ENCODE measurements around the gene RBM20. TPM values are rescaled to one million over a fixed set of nuclear protein-coding genes. Genes with fewer than 3 reads are reported as not detected.

Gene RBM20
- total RNA-seq, 4 donors from 2014 or later, result 0.54 to 4.3 (median 1.5) TPM

- 39 to 50% methylated on average over 14 of the region's 14 CpGs for WGBS, 2 donors
- TF ChIP-seq CTCF (IDR thresholded peaks at IDR 0.05), result no peak
- no peak for TF ChIP-seq POLR2A (IDR thresholded peaks at IDR 0.05)
- Histone ChIP-seq H3K4me3 (replicated peaks in 1 of 3) (no peak overlapping the region), H3K36me3 (no peaks in the 10 kb centered on the region), H3K4me1 (peaks cover 6 to 19% of the 10 kb centered on the region in 2 donors), H3K9me3 (no peaks in the 10 kb centered on the region), H3K27me3 (peaks cover 13% of the 10 kb centered on the region), H3K27ac (no peak overlapping the region)
- intact Hi-C loops (cut with DNase I), result no loop called here
- no peak for DNase-seq
Observed at GRCh38 chr10:110642204-110643034, 1.7 kb upstream of the RBM20 start.

GRCh38 chr10:110643035-110643652 is 992 bp upstream of the RBM20 start:
- DNase-seq, result peak; percentile 8 to 11
- H3K36me3 ChIP-seq, result no peaks in the 10 kb centered on the region
- WGBS, 2 donors, result 5 to 10% methylated on average over 33 to 37 of the region's 40 CpGs
- H3K4me1 ChIP-seq, result peaks cover 6 to 19% of the 10 kb centered on the region in 2 donors
- no peak overlapping the region for H3K27ac ChIP-seq
- H3K9me3 ChIP-seq, result no peaks in the 10 kb centered on the region
- TF ChIP-seq POLR2A (IDR thresholded peaks at IDR 0.05) (no peak), CTCF (IDR thresholded peaks at IDR 0.05) (no peak)
- peaks cover 13% of the 10 kb centered on the region for H3K27me3 ChIP-seq
- intact Hi-C loops (cut with DNase I), result no loop called here
- H3K4me3 ChIP-seq (replicated peaks in 1 of 3), result peak overlapping the region in 2 of 3 donors; percentile 33 to 49

- DNase-seq, result no peak
- 42 to 49% methylated on average over 27 to 28 of the region's 31 CpGs for WGBS, 2 donors
- Histone ChIP-seq H3K4me1 (peaks cover 6 to 19% of the 10 kb centered on the region in 2 donors), H3K36me3 (no peaks in the 10 kb centered on the region), H3K9me3 (no peaks in the 10 kb centered on the region), H3K4me3 (replicated peaks in 1 of 3) (peak overlapping the region in 1 of 3 donors; percentile 49), H3K27me3 (peaks cover 13% of the 10 kb centered on the region), H3K27ac (no peak overlapping the region)
- TF ChIP-seq POLR2A (IDR thresholded peaks at IDR 0.05) (no peak), CTCF (IDR thresholded peaks at IDR 0.05) (no peak)
- intact Hi-C loops (cut with DNase I), result no loop called here
Observed at GRCh38 chr10:110644598-110645462, 694 bp downstream of the RBM20 start.

- peaks cover 13% of the 10 kb centered on the region for H3K27me3 ChIP-seq
- WGBS, 2 donors, result 84 to 88% methylated on average over 13 of the region's 13 CpGs
- DNase-seq, result no peak
- no peaks in the 10 kb centered on the region for H3K36me3 ChIP-seq
- peaks cover 9 to 19% of the 10 kb centered on the region in 2 donors for H3K4me1 ChIP-seq
- no peak overlapping the region for H3K4me3 ChIP-seq (replicated peaks in 1 of 3)
- no peaks in the 10 kb centered on the region for H3K9me3 ChIP-seq
- TF ChIP-seq CTCF (IDR thresholded peaks at IDR 0.05), result no peak
- H3K27ac ChIP-seq, result no peak overlapping the region
- intact Hi-C loops (cut with DNase I), result no loop called here
Observed at GRCh38 chr10:110646417-110647135, 2.4 kb downstream of the RBM20 start.

All from thyroid gland (tissue), 4 donors.